ENCODE results near the gene PDSS2.

PDSS2 gene

DNA sequence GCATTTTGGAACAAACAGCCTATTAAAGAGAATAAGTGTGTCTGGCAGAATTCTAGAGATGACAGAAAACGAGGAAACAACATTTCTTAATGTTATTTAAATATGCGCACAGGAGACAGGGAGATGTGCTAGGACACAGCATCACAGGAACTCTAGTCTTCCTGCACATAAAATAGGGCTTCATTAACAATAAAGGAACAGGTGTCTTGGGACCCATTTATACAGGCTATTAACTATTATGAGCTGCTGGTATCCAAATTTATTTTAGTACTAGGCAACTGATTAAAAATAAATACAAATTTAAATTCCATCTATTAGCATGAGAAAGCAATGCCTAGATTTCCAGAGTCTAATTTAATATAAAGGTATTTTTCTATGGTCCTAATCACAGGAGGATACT, 102.3 kb downstream of the PDSS2 start:
- no peak for DNase-seq

DNA sequence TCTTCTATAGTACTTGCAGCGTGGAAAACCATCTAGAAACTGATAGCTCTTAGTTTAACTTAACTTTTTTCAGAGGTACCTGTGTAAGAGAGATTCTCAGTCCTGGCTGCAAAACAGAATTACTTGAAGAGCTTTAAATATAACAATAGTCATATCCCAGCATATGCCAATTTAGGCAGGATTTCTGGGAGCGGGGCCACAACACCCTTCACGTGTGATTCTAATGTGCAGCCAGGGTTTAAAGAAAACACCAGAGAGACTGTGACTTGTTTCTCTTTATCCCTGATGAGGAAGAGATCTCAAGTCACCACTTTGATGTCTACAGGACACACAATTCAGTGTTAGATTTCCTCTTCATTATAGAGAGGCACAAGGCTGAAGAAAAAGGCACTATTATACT, 103.7 kb downstream of the PDSS2 start:
- DNase-seq, result no peak

GRCh38 chr6:107354451-107354850, 104.9 kb downstream of the PDSS2 start:
- no peak for DNase-seq

- no peak for DNase-seq
These were observed 105.5 kb downstream of the PDSS2 start for GRCh38 chr6:107353773-107354382.

DNA sequence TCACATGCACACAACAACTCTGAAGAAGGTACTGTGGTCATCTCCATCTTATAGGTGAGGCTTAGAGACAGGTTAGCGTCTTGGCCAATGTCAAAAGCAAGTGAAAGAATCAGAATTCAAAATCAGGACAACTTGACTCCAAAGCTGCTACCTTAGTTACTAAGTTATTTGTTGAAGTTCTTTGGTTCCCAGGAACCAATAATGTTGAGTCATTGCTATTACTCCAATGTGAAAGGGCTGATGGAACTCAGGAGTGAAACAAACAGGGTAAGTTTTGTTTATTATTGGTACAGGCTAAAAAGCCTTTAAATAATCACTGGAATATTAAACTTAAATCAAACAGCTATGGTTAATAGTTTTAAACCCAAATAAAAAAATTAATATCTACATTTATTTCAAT, 111.1 kb downstream of the PDSS2 start:
- no peak for DNase-seq

DNA sequence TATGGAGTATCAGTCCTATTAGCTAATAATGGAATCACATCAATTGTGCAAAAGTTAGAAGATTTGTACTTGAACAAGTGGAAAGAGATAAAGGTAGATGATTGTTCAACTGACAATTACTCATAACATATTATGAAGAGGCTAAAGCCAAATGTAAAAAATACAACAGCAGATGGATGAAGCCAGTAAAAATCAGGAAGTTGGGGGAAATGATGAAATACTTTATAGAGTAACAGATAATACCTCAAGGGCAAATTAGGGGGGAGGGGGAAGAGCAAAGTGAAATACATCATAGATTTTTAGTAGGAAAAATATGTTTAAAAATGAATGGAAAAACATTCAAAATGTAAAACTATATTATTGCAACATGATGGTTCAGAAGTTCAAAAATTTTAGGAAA, 114.0 kb downstream of the PDSS2 start:
- DNase-seq, result no peak

DNA sequence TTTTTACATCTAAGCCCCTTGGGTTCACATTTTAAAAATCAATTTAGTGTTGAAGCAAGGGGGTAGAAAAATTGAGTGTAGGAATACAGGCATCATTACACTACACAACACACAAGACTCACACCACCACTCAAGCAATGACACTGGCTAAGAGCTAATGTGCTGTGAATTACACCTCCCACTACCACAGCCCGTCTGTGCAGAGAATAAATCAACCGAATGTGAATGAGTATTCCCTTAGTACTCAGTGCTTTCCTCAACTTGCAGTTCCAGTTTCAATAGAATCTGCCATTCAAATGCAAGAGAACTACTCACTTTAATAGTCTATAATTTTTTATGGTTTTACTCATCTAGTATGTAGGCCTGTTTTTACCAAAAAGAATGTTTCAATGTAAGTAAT, 114.4 kb downstream of the PDSS2 start:
- no peak for DNase-seq

DNA sequence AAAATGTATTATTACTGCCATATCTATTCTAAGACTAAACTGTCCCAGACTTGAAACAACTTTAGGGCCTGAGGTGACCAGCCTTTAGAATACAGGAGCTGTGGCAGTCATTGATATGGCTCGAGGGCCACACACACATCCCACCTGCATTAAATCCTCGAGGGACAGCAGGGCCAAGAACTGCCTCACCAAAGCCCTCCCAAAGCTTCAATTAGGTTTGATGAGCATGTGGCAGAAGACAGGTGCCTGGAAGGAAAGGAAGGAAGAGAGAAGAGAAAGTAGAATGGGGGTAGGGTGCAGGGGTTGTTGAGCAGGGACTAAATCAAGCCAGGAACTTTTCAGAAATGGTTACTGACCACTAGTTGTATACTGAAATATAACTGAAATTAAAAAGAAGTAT, 115.0 kb downstream of the PDSS2 start:
- DNase-seq, result no peak

GRCh38 chr6:107342144-107342543, 117.2 kb downstream of the PDSS2 start:
- DNase-seq, result no peak

GRCh38 chr6:107340881-107341280, 118.5 kb downstream of the PDSS2 start:
- no peak for DNase-seq

DNA sequence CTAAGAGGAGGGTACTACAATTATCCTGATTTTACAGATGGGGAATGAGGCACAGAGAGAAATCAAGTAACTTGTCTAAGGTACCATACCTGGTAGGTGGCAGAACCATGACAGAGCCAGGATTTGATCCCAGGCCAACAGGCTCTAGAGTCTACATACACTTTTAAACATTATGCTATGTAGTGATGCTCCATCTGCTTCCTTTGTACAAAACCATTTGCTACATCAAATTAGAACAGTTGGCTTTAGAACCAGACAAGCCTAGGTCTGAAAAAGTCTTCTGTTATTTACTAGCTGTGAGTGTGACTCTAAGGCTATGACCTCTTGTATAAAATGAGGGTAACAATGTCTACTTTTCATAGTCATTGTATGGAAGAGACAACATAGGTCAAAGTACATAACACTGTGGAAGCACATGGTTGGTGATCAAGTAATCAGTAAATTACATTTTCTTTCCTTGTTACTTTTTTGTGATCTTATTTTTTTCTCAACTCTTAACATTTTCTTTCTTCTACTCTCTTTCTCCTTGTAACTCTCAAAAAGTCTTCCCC, 122.1 kb downstream of the PDSS2 start:
- no peak for DNase-seq

DNA sequence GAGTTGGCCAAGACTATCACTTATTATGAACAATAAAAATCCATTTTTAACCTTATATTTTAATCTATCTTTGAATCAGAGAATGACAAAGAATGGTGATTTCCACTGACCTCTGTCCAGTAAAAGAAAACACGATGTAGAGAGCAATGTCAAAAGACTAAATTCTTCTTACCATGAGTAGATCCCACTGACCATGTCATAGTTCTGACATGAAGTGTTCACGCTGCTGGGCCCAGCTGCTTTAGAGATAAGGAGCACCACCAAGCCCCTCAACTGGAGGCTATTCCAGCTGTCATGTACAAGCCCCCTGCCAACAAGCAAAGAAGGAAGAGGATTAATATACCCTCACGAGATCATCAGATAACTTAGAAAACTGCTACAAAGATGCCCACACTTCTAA, 125.3 kb downstream of the PDSS2 start:
- DNase-seq, result no peak

DNA sequence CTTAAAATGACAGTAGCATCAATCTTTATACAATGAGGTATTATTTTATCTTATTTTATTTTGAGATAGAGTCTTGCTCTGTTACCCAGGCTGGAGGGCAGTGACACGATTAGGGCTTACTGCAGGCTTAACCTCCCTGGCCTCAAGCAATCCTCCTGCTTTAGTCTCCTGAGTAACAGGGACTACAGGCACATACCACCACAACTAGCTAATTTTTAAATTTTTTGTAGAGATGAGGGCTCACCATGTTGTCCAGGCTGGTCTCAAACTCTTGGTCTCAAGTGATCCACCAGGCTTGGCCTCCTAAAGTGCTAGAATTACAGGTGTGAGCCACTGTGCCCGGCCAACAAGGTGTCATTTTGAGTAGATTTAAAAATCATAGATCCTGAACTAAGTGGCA, 125.9 kb downstream of the PDSS2 start:
- no peak for DNase-seq

DNA sequence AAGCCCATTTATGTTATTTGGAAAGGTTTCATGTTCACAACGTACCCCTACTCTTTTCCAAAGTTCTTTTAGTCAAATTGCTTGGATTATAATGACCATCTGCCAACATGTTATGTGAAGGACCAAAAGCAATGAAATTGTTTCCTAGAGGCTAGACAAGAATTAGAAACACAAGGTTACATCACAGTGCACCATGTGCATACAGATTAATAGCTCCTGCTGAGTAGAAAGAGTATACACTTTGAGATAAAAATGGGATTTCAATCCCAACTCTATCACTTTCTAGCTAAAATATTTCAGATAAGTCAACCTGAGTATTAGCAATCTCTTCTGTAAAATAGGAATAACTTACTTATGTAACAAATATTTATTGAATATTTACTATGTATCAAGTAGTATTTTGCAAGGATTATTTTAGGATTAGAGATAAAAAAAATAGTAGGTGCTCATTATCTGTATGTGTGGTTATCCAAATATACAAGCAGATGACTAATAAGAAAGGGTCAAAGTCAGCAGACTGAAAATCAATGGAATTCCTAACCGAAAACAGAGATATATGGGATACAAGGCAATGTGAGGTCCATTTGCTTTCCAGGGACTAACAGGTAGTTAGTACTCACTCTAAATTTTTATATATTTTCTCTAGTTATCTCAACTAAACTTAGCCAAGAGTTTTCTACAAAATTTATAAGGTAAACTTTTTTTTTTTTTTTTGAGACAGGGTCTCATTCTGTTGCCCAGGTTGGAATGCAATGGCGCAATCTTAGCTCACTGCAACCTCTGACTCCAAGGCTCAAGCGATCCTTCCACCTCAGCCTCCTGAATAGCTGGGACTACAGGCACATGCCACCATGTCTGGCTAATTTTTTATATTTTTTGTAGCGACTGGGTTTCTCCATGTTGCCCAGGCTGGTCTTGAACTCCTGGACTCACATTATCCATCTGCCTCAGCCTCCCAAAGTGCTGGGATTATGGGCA, 127.7 kb downstream of the PDSS2 start:
- DNase-seq, result no peak

GRCh38 chr6:107330168-107330567, 129.2 kb downstream of the PDSS2 start:
- DNase-seq, result peak in 1 of 2 experiments; percentile 32

DNA sequence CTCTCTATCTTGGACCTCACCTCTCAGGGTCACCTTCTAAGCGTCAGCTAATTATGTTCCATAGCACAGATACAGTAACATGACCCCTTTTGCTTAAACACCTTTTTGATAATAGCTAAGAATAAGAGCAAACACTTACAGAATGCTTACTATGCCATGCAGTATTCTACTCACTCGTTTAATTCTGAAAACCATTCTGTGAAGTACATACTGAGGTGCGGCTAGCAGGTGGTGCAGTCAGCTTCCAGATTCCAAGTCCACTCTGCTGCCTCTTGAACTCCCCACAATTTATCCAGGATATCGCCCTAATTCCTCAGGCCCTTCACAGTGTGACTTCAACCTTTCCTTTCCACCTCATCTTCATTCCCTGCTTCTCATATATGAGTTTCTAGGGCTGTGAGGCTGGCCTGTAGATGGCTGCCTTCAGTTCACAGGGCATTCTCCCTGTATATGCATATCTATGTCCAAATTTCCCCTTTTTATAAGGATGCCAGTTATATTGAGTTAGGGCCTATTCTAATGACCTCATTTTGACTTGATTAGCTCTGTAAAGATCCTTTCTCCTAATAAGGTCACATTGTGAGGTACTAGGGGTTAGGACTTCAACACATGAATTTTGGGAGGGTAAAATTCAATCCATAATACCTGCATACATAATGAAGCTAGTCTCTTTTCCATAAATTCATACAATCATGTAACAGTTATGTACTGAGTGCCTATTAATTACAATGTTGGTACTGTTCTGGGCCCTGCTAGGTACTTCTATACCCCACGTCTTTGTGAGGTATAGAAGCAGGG, 130.1 kb downstream of the PDSS2 start:
- DNase-seq, result no peak

DNA sequence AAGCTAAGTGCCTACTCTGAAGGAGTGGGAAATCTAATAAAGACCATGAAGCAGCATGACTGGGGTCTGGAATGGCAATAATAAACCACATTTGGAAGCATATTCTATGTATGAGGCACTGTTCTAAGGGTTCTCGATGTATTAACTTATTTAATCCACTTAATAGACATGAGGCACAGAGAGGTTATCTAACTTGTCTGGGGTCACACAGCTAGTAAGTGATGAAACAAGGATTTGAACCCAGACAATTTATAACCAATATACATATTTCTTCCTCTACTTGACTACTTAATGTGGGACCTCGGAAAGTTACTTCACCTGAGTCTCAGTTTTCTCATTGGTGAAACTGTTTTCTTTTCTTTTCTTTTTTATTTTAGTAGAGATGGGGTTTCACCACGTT, 131.3 kb downstream of the PDSS2 start:
- no peak for DNase-seq

GRCh38 chr6:107323133-107323785, 136.1 kb downstream of the PDSS2 start:
- DNase-seq, result no peak

DNA sequence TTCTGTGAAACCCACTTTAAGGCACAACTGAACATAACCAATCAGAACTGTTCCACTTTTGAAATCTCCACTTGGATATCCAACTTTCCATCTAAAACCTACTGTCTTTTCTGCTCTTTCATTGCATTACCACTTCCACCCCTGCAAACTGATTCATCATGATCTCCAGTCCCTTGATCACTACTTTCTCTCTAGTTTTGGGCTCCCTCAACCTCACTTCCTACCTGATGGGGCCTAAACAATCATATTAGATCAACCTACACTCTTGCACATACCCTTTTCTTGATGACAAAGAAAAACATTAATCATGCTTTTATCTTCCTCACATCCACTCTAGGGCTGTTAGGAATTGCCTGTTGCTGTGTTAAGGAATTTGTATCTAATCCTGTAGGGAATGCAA, 137.6 kb downstream of the PDSS2 start:
- no peak for DNase-seq

DNA sequence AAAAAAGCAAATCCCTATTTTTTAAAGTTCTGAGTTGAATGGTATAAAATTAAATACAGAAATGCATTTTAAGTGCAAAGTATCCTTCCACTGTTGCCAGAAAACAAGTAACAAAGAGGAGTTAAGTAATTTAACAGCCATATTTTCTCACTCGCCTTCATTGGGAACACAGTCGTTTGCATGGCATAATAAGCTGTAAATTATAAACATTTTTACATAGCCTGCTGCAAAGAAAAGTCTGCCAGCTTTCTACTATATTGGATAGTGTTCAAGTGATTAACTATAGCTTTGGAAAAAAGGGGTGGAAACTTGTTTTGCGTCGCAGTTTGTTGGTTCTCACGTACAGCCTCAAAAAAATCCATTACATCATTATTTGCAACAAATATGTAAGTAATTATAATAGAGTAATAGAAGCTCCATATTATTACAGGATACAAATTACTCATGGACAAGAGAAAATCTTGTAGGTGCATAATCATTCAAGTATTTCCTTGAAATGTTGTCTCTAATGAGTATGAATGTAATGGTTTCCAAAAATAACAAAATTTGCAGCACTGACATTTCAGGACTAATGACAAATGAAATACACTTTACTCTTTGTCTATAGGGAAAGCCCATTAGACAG, 139.3 kb downstream of the PDSS2 start:
- no peak for DNase-seq

DNA sequence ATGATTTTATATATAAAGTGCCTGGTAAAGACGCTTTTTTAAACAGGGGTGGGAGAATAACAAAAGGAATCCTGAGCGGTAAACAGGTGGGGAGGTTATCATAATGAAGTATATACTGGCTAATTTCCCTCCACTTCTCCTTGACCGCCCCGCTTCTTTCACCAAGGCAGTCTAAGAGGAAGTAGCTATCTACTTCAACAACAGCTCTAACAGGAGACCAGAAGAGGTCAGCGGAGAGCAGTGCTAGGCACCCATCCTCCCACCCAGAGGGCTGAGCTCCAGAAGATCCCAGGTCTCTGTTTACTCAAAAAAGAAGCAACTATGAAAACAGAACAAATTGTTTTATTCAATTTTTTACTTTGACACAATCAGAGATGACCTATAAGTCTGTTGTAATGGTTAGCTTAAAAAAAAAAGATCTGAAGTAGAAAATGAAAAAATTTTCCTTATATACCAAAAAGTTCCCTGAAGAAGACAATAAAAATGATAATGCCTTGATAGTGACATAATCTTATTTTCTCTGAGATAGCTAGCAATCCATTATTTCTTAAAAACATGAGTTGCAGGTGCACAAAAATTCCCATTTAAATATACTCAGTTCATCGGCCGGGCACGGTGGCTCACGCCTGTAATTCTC, 141.1 kb downstream of the PDSS2 start:
- peak; percentile 27 to 48 for DNase-seq

DNA sequence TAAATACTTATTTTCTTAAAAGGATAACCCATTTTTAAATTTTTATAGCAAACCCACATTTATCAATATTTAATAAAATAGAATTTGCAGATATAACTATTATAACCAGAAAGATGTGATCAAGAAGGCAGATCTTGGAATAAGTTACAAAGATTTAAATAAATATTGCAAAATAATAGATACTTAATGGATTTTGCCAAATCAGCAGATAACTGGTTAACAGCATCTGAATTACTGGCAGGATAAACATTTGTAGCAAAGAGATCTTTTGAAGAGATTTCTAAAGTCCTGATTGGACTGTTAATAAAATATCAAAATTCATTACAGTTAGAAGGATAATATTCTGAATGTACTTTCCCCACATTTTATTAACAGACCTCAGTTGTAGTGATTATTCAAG, 144.2 kb downstream of the PDSS2 start:
- no peak for DNase-seq

Measured in activated T-cell treated with anti-CD3 and anti-CD28 coated beads, Interleukin-2, amount 50 U/mL, for 48 hours (primary cell).